ENCODE measurements around the gene ZNF438.
"Not testable (repeated sequence)": the region's sequence is repeated elsewhere in the genome, so short reads cannot be mapped to it uniquely, and the experiment has no call there.

The ZNF438 gene

GRCh38 chr10:30800368-30800767 is 231.3 kb downstream of the ZNF438 start:
- DNase-seq (ENCODE audit: low spot score): no peak

- DNase-seq (ENCODE audit: low spot score): no peak
Measured at GRCh38 chr10:30798646-30799185, 232.9 kb downstream of the ZNF438 start.

DNA sequence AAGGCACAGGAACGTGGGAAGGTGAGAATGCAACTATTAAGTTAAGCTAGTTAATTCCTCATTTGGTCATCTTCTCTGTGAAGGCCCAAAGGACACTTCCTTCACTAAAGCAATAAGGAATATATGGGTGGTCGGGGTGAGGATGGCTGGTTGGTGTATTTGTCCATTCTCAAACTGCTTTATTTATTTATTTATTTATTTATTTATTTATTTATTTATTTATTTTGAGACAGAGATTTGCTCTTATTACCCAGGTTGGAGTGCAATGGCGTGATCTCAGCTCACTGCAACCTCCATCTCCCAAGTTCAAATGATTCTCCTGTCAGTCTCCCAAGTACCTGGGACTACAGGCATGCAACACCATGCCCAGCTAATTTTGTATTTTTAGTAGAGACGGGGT is 236.6 kb downstream of the ZNF438 start:
- not testable (repeated sequence) for DNase-seq (ENCODE audit: low spot score)

Measured in Ammon's horn (tissue), 1 donor.